ENCODE data around the gene MEGF9.
"Not testable (repeated sequence)": the region's sequence is repeated elsewhere in the genome, so short reads cannot be mapped to it uniquely, and the experiment has no call there.

The MEGF9 gene

GRCh38 chr9:120714088-120714845 lies at the start of gene MEGF9:
Gene MEGF9, minus strand, starts transcription at chr9:120714470. Its CDS starts 112 bp downstream, at chr9:120714358.
- DNase-seq, result peak; percentile 98

- DNase-seq, result no peak
Observed at GRCh38 chr9:120761006-120761405, 46.7 kb upstream of the MEGF9 start.

- DNase-seq, result no peak
Observed at GRCh38 chr9:120759755-120760400, 45.6 kb upstream of the MEGF9 start.

GRCh38 chr9:120758544-120758943 lies 44.3 kb upstream of the MEGF9 start:
- DNase-seq, result no peak

- DNase-seq, result no peak
Observed at GRCh38 chr9:120757026-120757913, 43.0 kb upstream of the MEGF9 start.

- no peak for DNase-seq
Observed at GRCh38 chr9:120756531-120756930, 42.3 kb upstream of the MEGF9 start.

- peak; percentile 79 for DNase-seq
Observed at GRCh38 chr9:120755810-120756434, 41.7 kb upstream of the MEGF9 start.

- DNase-seq, result no peak
Observed at GRCh38 chr9:120755044-120755443, 40.8 kb upstream of the MEGF9 start.

- DNase-seq, result no peak
Observed at GRCh38 chr9:120750421-120750820, 36.2 kb upstream of the MEGF9 start.

GRCh38 chr9:120746366-120746765 lies 32.1 kb upstream of the MEGF9 start:
- not testable (repeated sequence) for DNase-seq

- no peak for DNase-seq
Observed at GRCh38 chr9:120745278-120745677, 31.0 kb upstream of the MEGF9 start.

GRCh38 chr9:120742951-120743416 lies 28.7 kb upstream of the MEGF9 start:
- no peak for DNase-seq

GRCh38 chr9:120741701-120742100 lies 27.4 kb upstream of the MEGF9 start:
- DNase-seq, result no peak

GRCh38 chr9:120741191-120741590 lies 26.9 kb upstream of the MEGF9 start:
- DNase-seq, result no peak

GRCh38 chr9:120740132-120740531 lies 25.9 kb upstream of the MEGF9 start:
- no peak for DNase-seq

- no peak for DNase-seq
Observed at GRCh38 chr9:120737416-120738165, 23.3 kb upstream of the MEGF9 start.

- no peak for DNase-seq
Observed at GRCh38 chr9:120736881-120737280, 22.6 kb upstream of the MEGF9 start.

GRCh38 chr9:120735415-120736126 lies 21.3 kb upstream of the MEGF9 start:
- no peak for DNase-seq

GRCh38 chr9:120734607-120735410 lies 20.5 kb upstream of the MEGF9 start:
- no peak for DNase-seq

- DNase-seq, result no peak
Observed at GRCh38 chr9:120733190-120733589, 18.9 kb upstream of the MEGF9 start.

All from stimulated activated CD8-positive, alpha-beta memory T cell treated with anti-CD3 and anti-CD28 coated beads, Interleukin-4, amount 100 ng/mL, for 48 hours (primary cell).